Pancreas (tissue), 10 donors: ENCODE results near the gene ESYT1. TPM values are rescaled to one million over a fixed set of nuclear protein-coding genes. Genes with fewer than 3 reads are reported as not detected.

ENCODE experiments used
- ATAC-seq, 4 donors: fragments of 200-7000 bp; cut with Tn5 transposase; one replicate each; pipeline versions ENCODE4 v1.8.0 to v1.9.1; 2020; ENCODE audit warnings: mild to moderate bottlenecking in 4 of 4, moderate library complexity in 4 of 4
- DNase-seq, 6 donors: peaks; one replicate each; pipeline ENCODE4 v3.0.0-alpha.2; 2020
- FAIRE-seq: peaks from 2 replicates; lab custom pipeline; 2012; peaks lifted over from hg19 to GRCh38; lab: Jason Lieb, UNC
- H3K27ac ChIP-seq, 4 donors: fragments of 200-600 bp; sonication (generic); 1 replicate in 3 of 4; 2 replicates in 1 of 4; pipeline versions ENCODE4 v1.5.0 to v1.8.0; 2020
- H3K27me3 ChIP-seq, 4 donors: fragments of 200-600 bp; one replicate each; pipeline ENCODE4 v1.8.0; 2021
- H3K36me3 ChIP-seq, 3 donors: fragments of 200-600 bp; sonication (generic) in 1 of 3; one replicate each; pipeline versions ENCODE4 v1.5.0 to v1.8.0; 2020 to 2021
- H3K4me1 ChIP-seq, 3 donors: fragments of 200-600 bp; one replicate each; pipeline ENCODE4 v1.8.0; 2021
- H3K4me3 ChIP-seq, 4 donors: fragments of 200-600 bp; sonication (generic) in 2 of 4; one replicate each; pipeline versions ENCODE4 v1.5.0 to v1.8.0; 2020 to 2021
- H3K9me3 ChIP-seq, 4 donors: fragments of 200-600 bp; one replicate each; pipeline ENCODE4 v1.8.0; 2021
- WGBS, 2 donors: extraction: QIAGEN DNeasy Blood & Tissue Kit; methylation state at CpG; one replicate each; pipeline ENCODE4 v1.1.7; 2013; 5-methylcytosine and 5-hydroxymethylcytosine counted together
- intact Hi-C, 3 donors: fragments of 100-400 bp; cut with DNase I; formaldehyde crosslinking; loops; one replicate each; pipeline versions ENCODE4 v1.11.1 to v1.14.2; 2022
- polyA plus RNA-seq, 2 donors: library from polyadenylated mRNA; stranded (reverse); fragments of 200-250 nt; gene quantifications; one replicate each; pipeline ENCODE4 v1.2.3, GENCODE V29; 2013
- total RNA-seq, 6 donors: library from RNA; stranded (reverse); fragmentation: NEBNext Ultra II Directional in 4 of 6; extraction: Animal tissue kit (Norgen Biotek cat#: 25700) in 4 of 6; gene quantifications; one replicate each; pipeline versions ENCODE4 v1.2.1 to v1.2.4, GENCODE V29; 2021 to 2023
- TF ChIP-seq, protein P1 (sequence below), 4 donors: fragments of 200-600 bp; sonication (generic) in 3 of 4; IDR thresholded peaks; one replicate each; pipeline versions ENCODE4 v1.5.0 to v1.8.0; 2021; ENCODE audit warnings: antibody characterized with exemption in 4 of 4
- donor health status: healthy with polysubstance abuse.
- donor health status: DM: no; HTN: no; CAD: no; lungs with moderate emphysema.
- donor health status: DM: no; HTN: no; CAD: no.
- donor health status: control.
- donor health status: control.
- donor health status: Bipolar disorder and iron deficiency.
- donor health status: DM: yes; HTN: yes; CAD: no.
- donor health status: DM: no; HTN: no; CAD: no.
- donor health status: DM: no; HTN: no; CAD: no.
- donor health status: DM: yes; HTN: yes; CAD: no.

Gene ESYT1
- total and polyA plus RNA-seq, 8 donors, result 22.5 to 55.1 (median 45.3) TPM

DNA sequence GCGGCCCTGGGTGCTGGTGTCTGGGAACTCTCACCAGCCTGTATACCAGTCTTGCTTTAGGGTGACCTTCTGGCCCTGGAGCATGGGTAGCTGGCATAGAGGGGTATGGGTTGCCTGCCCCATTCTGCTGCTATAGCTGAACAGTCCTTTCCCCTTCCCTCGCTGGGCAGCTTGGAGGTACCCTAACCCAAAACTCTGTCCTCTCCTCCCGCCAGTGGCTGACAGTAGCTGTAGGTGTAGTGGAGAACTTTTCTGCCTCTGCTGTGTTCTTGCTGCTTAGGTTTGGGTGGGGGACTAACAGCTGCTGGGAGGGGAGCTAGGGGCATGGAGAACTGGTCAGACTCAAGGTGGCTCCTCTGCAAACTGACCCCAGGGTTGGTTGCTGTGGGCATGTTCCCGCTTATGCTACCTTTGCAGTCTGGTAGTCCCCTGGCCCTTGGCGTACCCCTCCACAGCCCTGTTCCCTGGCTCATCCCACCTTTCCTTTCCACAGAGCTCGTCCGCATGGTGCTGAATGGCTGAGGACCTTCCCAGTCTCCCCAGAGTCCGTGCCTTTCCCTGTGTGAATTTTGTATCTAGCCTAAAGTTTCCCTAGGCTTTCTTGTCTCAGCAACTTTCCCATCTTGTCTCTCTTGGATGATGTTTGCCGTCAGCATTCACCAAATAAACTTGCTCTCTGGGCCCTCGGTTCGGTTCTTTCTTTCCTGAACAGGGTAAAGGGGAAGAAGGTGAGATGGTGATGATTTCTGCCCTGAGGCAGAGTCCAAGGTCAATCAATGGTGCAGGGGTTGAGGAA is 33.0 kb downstream of the ESYT1 start:
- H3K36me3 ChIP-seq, result peaks cover 0 to 59% (median 21%) of the 10 kb centered on the region in 3 donors
- WGBS, 2 donors, result 64 to 74% methylated on average over 11 of the region's 11 CpGs
- TF ChIP-seq, protein P1, sequence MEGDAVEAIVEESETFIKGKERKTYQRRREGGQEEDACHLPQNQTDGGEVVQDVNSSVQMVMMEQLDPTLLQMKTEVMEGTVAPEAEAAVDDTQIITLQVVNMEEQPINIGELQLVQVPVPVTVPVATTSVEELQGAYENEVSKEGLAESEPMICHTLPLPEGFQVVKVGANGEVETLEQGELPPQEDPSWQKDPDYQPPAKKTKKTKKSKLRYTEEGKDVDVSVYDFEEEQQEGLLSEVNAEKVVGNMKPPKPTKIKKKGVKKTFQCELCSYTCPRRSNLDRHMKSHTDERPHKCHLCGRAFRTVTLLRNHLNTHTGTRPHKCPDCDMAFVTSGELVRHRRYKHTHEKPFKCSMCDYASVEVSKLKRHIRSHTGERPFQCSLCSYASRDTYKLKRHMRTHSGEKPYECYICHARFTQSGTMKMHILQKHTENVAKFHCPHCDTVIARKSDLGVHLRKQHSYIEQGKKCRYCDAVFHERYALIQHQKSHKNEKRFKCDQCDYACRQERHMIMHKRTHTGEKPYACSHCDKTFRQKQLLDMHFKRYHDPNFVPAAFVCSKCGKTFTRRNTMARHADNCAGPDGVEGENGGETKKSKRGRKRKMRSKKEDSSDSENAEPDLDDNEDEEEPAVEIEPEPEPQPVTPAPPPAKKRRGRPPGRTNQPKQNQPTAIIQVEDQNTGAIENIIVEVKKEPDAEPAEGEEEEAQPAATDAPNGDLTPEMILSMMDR (IDR thresholded peaks at IDR 0.05), result no peak
- H3K27ac ChIP-seq, result peak overlapping the region in 2 of 4 donors; percentile 96
- peaks cover 8 to 23% (median 13%) of the 10 kb centered on the region in 3 donors for H3K4me1 ChIP-seq
- intact Hi-C loops, result no loop called here
- DNase-seq (no peak), ATAC-seq (no peak), FAIRE-seq (no peak)
- no peaks in the 10 kb centered on the region for H3K27me3 ChIP-seq
- H3K4me3 ChIP-seq, result peak overlapping the region in 2 of 4 donors; percentile 68 to 86
- H3K9me3 ChIP-seq, result no peaks in the 10 kb centered on the region

DNA sequence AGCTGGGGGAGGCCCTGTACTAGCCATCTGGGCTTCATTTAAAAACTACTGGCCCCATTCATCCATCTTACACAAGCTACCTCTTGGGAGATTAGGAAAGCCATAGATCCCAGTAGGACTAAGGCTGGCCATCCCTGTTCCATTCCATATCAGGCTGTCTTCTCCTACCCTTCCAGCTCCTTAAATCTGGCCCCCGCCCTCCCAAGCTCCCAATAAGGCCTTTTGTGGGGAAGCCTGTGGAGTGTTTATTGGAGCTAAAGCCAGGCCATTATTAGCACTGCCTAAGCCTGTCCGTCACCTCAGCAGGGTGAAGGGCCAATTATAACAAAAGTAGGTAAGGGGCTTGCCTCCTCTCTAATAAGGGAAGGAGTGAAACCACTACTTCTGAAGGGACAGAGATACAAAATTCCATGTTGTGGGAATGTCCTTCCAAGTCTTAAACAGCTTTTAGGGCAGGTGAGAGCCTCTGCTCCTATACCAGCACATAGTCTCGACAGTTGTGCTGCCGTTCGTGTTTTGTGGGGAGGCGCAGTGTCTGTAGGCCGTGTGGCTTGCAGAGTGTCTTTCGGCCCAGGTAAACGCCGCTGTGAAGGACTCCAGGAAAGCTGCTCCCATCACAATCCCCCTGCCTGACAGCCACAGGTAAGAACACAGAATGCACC is 33.8 kb downstream of the ESYT1 start:
- DNase-seq, result no peak

DNA sequence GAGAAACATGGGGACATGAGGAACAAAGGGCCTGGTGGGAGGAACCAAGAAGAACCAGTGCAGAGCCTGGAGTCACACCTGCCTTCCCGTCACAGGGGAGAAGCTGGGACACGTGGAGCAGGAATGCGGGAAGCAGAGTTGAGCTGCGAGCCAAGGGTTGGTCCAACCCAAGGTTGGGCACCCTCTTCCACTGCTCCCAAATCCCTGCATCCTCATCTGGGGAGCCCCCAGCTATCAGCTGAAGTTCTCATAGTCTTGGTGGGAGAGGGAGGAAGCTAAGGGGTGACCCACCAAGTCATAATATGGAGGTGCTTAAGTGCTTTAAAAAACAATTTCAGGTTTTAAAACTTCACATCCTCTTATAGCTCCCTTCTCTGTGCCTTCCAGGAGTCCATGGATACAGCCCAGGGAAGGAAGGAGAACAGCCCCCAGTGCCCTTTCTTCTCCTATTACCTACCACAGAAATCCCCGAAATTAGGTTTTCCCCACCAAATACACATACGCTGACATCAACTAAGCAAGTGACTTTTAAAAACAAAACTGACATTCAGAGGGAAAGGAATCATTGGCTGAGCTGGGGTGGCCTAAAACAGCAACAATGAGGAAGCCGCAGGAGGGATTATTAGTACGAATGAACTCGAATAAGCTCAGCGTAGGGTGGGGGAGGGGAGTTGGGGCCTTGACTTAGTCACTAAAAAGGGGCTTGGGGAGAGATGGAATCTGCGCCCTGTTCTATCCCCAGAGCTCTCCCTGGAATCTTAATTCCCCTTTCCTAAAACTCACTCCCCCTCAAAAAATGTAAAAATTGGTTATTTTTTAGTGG is 34.6 kb downstream of the ESYT1 start:
- H3K27me3 ChIP-seq, result no peaks in the 10 kb centered on the region
- H3K36me3 ChIP-seq, result peaks cover 0 to 71% (median 34%) of the 10 kb centered on the region in 3 donors
- WGBS, 2 donors, result 70 to 73% methylated on average over 11 of the region's 11 CpGs
- intact Hi-C loops, result no loop called here
- no peaks in the 10 kb centered on the region for H3K9me3 ChIP-seq
- H3K4me1 ChIP-seq, result peaks cover 8 to 21% (median 13%) of the 10 kb centered on the region in 3 donors
- TF ChIP-seq, protein P1 (IDR thresholded peaks at IDR 0.05), result no peak
- H3K27ac ChIP-seq, result no peak overlapping the region
- no peak for ATAC-seq
- no peak for FAIRE-seq
- DNase-seq, result no peak
- H3K4me3 ChIP-seq, result no peak overlapping the region

More for the DNA sequence above, 33.8 kb downstream of the ESYT1 start:
- WGBS, 2 donors, result 81 to 83% methylated on average over 10 of the region's 10 CpGs
- ATAC-seq (no peak), FAIRE-seq (no peak)
- peaks cover 0 to 64% (median 29%) of the 10 kb centered on the region in 3 donors for H3K36me3 ChIP-seq
- H3K27ac ChIP-seq, result no peak overlapping the region
- TF ChIP-seq, protein P1 (IDR thresholded peaks at IDR 0.05), result no peak
- H3K4me3 ChIP-seq, result peak overlapping the region in 1 of 4 donors; percentile 68
- peaks cover 8 to 22% (median 13%) of the 10 kb centered on the region in 3 donors for H3K4me1 ChIP-seq
- no peaks in the 10 kb centered on the region for H3K9me3 ChIP-seq
- intact Hi-C loops, result no loop called here
- no peaks in the 10 kb centered on the region for H3K27me3 ChIP-seq

DNA sequence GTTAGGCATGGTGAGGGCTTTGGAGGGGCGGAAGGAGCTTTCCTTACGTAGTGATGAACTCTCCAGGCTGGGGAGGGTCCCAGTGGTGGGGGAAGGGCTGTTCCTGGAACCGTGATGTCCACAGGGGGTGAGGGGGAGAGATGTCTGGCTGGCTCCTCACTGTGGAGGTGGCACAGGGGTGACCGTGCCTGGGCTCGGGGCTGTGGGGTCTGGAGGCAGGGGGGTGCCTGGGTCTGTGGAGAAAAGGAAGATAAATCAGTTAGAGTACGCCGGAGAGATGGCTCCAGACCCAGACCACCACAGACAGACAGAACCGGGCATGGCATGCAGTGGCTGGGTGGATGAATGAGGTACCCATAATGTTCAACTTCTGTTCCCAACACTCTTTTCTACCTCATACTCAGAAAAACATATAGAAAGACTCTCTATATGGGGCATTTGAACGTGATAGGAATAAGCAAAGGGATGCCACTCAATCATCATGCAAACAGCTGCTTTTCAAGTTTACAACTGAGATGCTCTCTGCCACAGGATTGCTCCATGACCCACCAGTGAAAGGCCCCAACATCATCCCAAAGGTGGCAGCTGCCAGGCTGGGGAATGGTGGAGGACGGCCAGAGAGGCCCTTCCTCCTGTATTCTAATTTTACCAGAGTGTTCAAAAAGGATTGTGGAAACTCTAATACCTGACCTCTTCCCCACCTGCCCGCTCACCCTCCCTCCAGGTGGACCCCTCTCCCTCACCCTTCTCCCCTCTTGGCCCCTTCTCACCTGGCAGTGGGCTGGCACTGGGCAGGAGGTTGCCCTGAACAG is 35.7 kb downstream of the ESYT1 start:
- intact Hi-C loops, result no loop called here
- DNase-seq (peak in 1 of 6 donors; percentile 53), ATAC-seq (peak in 1 of 4 donors; percentile 3), FAIRE-seq (no peak)
- no peak overlapping the region for H3K4me3 ChIP-seq
- TF ChIP-seq, protein P1 (IDR thresholded peaks at IDR 0.05), result no peak
- H3K36me3 ChIP-seq, result peaks cover 0 to 79% (median 34%) of the 10 kb centered on the region in 3 donors
- H3K9me3 ChIP-seq, result no peaks in the 10 kb centered on the region
- WGBS, 2 donors, result 86% methylated on average over 11 of the region's 11 CpGs
- H3K4me1 ChIP-seq, result peaks cover 8 to 21% (median 13%) of the 10 kb centered on the region in 3 donors
- H3K27ac ChIP-seq, result no peak overlapping the region
- no peaks in the 10 kb centered on the region for H3K27me3 ChIP-seq
